CD4-positive, alpha-beta T cell treated with Interleukin-21 for 1 hour (primary cell): ENCODE results near the gene CDK18.
A peak's percentile ranks its signal among the peaks of the same experiment; 100 is the strongest.

ENCODE experiments used
- DNase-seq: peaks from one replicate; pipeline ENCODE4 v3.0.0-alpha.2; 2020

The CDK18 gene

DNA sequence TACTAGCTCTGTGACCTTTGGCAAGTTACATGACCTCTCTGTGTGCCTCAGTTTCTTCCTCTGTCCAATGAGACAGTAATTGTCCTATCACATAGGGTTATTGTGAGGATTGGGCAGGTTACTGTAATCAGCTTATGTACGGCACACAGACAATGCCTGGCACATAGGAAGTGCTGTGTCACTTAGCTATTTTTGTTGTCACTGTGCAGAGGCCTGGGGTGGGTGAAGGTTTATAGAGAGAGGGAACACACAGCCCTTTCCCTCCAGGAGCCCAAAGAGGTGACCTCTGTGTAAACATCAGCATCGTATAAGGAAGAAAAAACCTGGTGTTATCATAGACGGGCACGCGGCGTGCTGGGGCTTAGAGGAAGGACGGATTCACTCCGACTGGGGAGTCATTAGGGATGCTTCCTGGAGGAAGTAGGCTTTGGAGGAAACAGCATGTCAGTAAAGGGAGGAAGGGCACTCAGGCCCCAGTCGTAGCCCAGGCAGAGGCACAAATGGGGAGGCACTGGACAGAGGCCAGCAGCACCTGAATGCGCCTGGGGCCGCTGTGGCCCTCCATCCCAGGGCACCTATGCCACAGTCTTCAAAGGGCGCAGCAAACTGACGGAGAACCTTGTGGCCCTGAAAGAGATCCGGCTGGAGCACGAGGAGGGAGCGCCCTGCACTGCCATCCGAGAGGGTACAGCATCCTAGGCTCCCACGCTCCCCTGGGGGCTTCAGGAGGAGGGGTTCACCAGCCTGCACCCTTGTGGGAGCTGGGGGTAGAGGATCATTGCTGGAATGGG lies 21.2 kb downstream of the CDK18 start:
- DNase-seq: no peak

DNA sequence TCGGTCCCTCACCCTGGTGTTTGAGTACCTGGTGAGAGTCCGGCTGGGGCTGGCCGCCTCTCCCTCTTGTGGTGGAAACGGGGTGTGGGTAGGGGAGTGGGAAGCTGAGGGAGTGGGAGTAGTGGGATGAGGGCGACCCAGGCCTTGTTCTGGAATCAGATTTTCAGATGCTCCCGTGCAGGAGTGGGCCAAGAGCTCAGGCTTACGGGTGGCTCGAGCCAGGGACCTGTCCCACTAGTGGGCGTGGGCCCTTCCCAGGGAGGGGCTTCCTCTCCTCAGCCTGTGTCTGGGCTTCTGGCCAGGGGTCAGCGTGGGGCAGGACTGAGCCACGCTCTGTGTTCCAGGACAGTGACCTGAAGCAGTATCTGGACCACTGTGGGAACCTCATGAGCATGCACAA lies 22.0 kb downstream of the CDK18 start:
- DNase-seq: no peak

DNA sequence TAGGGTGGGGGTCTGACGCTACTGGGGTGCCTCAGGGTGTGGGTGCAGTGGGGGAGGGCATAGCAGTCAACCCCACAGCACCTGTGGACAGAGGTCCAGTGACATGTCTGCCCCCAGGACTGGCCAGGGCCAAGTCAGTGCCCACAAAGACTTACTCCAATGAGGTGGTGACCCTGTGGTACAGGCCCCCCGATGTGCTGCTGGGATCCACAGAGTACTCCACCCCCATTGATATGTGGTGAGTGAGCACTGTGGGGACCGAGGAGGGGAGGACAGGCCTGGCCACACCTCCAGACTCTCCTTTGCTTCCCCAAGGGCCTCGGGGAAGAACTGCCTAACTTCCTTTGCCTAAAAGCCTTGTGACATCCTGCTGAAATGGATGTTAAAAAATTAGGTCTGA lies 23.5 kb downstream of the CDK18 start:
- DNase-seq: no peak

DNA sequence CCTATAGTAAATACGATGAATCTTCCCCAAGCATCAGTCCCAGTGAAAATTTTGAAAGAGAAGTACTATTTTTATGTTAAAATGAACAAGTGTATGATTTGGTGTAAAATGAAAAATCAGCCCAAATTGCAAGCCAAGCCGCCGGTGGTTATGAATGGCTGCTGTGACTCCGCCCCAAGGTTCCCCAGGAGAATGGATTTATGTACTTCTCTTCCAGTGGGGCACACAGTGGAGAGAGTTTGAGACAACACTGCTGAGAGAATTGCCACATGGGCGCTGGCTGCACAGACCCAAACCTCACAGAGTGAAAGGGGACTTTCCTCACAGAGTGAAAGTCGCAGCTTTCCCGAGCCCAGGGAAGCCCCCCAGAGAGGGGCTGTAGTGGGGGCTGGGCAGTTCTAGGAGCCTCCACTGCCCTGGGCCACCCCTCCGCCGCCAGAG lies 24.0 kb downstream of the CDK18 start:
- no peak for DNase-seq

DNA sequence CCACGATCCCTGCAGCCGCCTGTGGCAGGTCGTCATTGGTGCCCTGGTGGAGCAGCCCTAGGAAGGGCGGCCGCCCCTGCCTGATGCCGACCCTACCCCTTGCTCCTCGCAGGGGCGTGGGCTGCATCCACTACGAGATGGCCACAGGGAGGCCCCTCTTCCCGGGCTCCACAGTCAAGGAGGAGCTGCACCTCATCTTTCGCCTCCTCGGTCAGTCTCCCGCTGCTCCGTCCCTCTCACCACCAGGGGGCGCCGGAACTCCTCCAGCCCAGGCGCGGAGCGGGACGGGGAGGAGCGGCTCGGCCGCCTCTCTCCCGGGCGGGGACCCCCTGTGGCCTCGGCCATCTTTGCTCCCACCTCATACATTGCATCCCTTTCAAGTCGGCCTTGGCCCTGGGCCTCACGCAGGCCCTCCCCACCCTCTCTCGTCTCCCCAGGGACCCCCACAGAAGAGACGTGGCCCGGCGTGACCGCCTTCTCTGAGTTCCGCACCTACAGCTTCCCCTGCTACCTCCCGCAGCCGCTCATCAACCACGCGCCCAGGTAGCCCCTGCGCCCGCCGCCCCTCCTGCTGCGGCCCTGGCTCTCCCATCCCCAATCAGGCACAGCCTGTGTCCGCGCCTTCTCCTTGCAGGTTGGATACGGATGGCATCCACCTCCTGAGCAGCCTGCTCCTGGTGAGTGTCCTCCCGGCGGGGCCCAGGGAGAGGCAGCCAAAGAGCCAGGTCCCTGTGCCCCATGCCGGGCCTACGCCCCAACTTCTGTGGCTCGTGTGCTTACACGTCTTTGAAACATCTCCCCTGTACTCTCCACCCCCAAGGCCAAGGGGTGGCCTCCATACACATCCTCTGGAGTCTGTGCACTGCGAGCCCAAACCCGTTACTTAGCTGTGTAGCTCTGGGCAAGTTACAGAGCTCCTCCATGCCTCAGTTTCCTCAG lies 24.7 kb downstream of the CDK18 start:
- DNase-seq: peak; percentile 73

DNA sequence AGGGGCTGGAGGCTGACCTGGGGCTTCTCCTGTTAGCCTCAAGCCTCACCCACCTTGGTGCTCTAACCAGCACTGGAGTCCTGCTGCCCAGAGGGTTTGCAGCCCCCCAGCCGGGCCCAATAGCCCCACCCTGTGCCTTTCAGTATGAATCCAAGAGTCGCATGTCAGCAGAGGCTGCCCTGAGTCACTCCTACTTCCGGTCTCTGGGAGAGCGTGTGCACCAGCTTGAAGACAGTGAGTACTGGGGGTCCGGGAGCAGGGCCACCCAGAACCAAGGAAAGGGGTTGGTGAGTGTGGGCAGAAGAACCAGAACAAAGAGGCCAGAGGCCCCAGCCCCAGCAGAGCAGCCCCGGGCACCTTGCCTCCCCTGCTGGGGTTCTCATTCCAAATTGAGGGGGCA lies 25.6 kb downstream of the CDK18 start:
- no peak for DNase-seq

DNA sequence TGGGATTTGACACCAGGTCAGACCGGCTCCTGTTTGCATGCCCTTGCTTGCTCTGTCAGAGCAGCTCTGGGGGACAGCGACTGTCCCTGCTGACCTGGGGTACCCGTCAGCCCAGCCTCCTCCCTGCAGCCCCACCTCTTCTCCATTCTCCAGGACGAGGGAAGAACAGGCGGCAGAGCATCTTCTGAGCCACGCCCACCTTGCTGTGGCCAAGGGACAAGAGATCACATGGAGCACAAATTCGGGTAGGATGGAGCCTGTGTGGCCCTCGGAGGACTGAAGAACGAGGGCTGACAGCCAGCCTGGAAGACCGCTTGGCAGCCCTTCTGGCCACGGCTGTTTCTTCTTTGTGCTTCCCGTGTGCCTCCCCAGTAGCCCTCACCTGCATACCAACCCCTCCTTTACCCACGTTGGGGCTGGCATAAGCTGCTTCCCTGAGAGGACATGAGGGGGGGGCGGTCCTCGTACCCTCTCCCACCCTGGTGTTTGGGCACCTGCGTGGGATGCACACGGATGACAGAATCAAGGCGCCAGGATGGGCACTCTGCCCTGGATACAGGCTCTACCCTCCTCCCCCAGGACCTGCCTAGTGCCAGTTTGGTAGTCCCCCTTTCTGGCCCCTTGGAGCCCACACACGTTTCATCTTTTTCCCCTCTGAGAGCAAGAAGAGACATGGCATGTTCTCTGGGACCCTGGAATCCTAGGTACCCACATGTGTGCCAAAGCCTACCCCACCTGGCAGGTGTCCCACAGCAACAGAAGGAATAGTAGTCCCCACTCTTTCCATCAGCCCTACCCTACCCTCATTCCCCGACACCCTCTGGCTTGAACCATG lies 26.9 kb downstream of the CDK18 start:
- no peak for DNase-seq

GRCh38 chr1:205532026-205532898 lies 27.8 kb downstream of the CDK18 start:
- no peak for DNase-seq

- DNase-seq: no peak
These were observed 28.7 kb downstream of the CDK18 start for GRCh38 chr1:205532996-205533735.

DNA sequence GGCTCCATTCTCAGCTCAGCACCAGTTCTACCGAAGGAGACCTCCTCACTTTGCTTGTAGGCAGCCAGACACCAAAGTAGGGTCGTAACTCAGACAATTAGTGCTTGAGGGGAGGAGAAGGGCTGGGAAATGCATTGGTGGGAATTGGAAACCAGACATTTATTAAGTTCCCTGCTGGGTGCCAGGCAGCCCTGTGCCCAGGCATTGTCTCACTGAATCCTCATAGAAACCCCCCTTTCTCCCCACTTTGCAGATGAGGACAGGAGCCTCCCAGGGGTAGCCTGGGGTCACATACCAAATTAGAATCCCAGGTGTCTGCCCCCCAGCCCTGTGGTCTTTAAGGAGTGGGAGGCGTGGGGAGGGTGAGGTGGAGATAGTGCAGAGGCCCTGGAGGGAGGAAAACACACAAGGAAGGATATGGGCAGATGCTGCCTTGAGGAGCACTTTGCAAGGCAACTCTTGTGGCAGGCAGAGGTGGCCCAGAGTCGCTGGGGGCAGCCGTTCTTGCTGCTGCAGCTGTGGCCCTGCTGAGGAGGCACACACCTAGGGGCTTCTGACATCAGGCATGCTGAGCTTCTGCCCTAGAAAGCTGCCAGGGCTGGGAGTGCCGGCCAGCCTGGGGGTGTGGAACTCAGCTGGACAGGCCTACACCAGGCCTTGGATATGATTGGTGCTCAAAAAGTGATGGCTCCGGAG lies 29.4 kb downstream of the CDK18 start:
- no peak for DNase-seq

GRCh38 chr1:205534444-205534985 lies 30.0 kb downstream of the CDK18 start:
- DNase-seq: no peak

GRCh38 chr1:205535096-205535495 lies 30.6 kb downstream of the CDK18 start:
- no peak for DNase-seq

GRCh38 chr1:205535866-205536758 lies 31.6 kb downstream of the CDK18 start:
- no peak for DNase-seq

- DNase-seq: no peak
These were observed 32.4 kb downstream of the CDK18 start for GRCh38 chr1:205536759-205537361.

DNA sequence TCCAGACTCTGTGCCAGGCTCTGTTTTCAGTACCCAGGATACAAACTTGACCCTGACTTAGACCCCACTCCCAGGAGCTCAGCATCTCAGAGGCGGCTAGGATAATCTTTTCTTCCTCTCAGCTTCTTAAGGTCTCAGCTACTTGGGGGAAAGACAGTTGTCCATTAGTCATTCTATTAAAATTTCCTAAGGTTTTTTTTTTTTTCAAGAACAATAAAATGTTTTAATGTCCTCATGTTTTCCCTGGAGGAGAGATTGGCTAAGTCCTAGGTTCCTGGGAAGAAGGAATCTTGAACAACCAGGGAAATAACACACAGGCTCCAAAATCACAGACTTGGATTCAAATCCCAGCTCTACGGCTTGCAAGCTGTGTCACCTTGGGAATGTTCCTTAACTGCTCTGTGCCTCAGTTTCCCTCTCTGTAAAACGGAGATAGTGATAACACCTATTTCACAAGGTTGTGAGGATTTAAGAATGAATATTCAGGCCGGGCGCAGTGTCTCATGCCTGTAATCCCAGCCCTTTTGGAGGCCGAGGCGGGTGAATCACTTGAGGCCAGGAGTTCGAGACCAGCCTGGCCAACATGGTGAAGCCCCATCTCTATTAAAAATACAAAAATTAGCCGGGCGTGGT lies 33.0 kb downstream of the CDK18 start:
- DNase-seq: no peak

DNA sequence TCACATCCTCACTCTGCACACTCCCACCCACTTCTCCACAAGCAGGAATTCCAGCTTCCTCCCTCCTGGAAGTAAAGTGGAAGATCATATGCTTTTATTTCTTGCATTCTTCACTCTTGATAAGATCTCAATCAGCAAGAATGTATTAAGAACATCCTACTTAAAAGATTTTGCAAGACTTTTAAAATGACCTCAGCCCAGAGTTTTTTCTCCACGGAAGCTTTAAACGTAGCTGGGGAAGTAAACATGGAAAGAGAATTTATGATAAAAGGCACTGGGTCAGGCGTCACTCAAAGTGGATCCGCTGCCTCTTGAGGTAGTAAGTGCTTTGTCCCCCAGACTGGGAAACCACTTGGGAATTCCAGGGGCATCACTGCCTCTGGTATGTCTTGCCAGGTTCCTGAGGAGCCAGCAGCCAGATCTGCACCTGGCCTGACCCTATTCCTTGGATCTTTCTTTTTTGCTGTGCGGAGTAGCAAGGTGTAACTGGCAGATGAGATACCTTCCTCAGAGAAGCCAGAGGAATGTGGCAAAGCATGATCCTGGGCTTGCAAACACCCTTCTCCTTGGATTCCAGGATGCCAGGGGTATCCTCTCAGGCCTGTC lies 33.9 kb downstream of the CDK18 start:
- DNase-seq: no peak

GRCh38 chr1:205541161-205541886 lies 36.9 kb downstream of the CDK18 start:
- DNase-seq: no peak
